Measurements from ENCODE around the gene BOK. TPM values are rescaled to one million over a fixed set of nuclear protein-coding genes. Genes with fewer than 3 reads are reported as not detected.

BOK gene
- total RNA-seq, 3 donors from 2014 or later = 0.15 to 0.19 (median 0.16) TPM

- peaks cover 18% of the 10 kb centered on the region for H3K36me3 Mint-ChIP-seq (ENCODE audit: insufficient read depth)
- peak; percentile 44 to 46 for ATAC-seq
- H3K4me3 Mint-ChIP-seq = no peak overlapping the region
- H3K27me3 Mint-ChIP-seq (ENCODE audit: low read depth) = no peaks in the 10 kb centered on the region
- DNase-seq = no peak
- peaks cover 3% of the 10 kb centered on the region for H3K9me3 Mint-ChIP-seq
- peaks cover 45% of the 10 kb centered on the region for H3K4me1 Mint-ChIP-seq (ENCODE audit: low read depth)
Observed at GRCh38 chr2:241619597-241620418, 61.3 kb downstream of the BOK start.

GRCh38 chr2:241620419-241620769, 61.8 kb downstream of the BOK start:
- peak; percentile 86 to 89 for ATAC-seq
- Mint-ChIP-seq H3K36me3 (ENCODE audit: insufficient read depth) (peaks cover 18% of the 10 kb centered on the region), H3K27me3 (ENCODE audit: low read depth) (no peaks in the 10 kb centered on the region), H3K9me3 (peaks cover 3% of the 10 kb centered on the region), H3K4me3 (no peak overlapping the region), H3K4me1 (ENCODE audit: low read depth) (peaks cover 41% of the 10 kb centered on the region)
- no peak for DNase-seq

Other genes with a start within 250 kb of the BOK start
- gene HDLBP, start 243.1 kb upstream of the BOK start, total RNA-seq = 100 to 1,000 TPM; 231 to 270 (median 257) TPM
- gene SEPTIN2, start 242.8 kb upstream of the BOK start, total RNA-seq = 100 to 1,000 TPM; 185 to 215 (median 189) TPM
- 10 to 100 TPM; 29.5 to 35.6 (median 30.3) TPM for gene FARP2, start 202.5 kb upstream of the BOK start, total RNA-seq
- 100 to 1,000 TPM in 2 of 3 donors, 10 to 100 TPM in 1; 97.1 to 104 (median 100) TPM for gene STK25, start 50.2 kb upstream of the BOK start, total RNA-seq
- gene THAP4, start 78.4 kb downstream of the BOK start, total RNA-seq = 10 to 100 TPM; 58.6 to 61.8 (median 59.0) TPM
- 10 to 100 TPM; 72.6 to 82.4 (median 75.3) TPM for gene ATG4B, start 78.9 kb downstream of the BOK start, total RNA-seq
- 100 to 1,000 TPM in 1 of 3 donors, 10 to 100 TPM in 2; 89.5 to 110 (median 94.9) TPM for gene DTYMK, start 128.1 kb downstream of the BOK start, total RNA-seq
- gene ING5, start 143.3 kb downstream of the BOK start, total RNA-seq = 10 to 100 TPM; 49.2 to 53.5 (median 51.8) TPM
- 10 to 100 TPM; 13.9 to 22.5 (median 18.7) TPM for gene D2HGDH, start 175.9 kb downstream of the BOK start, total RNA-seq
- under 1 TPM in 2 of 3 donors, not detected in 1; 0.23 to 0.33 TPM for gene GAL3ST2, start 218.1 kb downstream of the BOK start, total RNA-seq